ENCODE measurements around the gene CCDC57.

GRCh38 chr17:82094931-82095776 lies 117.5 kb downstream of the CCDC57 start:
- TF ChIP-seq CTCF (IDR thresholded peaks at IDR 0.05) (no peak), POLR2A (IDR thresholded peaks at IDR 0.05) (no peak)

Data from thyroid gland (tissue), 4 donors.